HCT116 (cell line): ENCODE measurements around the gene ARHGAP35.

Experiments used
- ATF3 ChIP-seq: IDR thresholded peaks from 2 replicates; pipeline ENCODE4 v1.6.1; 2012
- CBX3 ChIP-seq: IDR thresholded peaks from 2 replicates; pipeline ENCODE4 v1.6.1; 2012; ENCODE audit warnings: low read depth
- CEBPB ChIP-seq: IDR thresholded peaks from 2 replicates; pipeline ENCODE4 v1.6.1; 2012; ENCODE audit warnings: low read depth
- CTCF ChIP-seq, 3 experiments: fragments of 200-600 bp in 1 of 3; sonication (generic) in 1 of 3; IDR thresholded peaks in 2 of 3; conservative IDR thresholded peaks in 1 of 3; 2 replicates each; pipeline ENCODE4 v1.5.1; 2012 to 2017; ENCODE audit warnings: low read depth in 2 of 3, low read length in 2 of 3, antibody characterized with exemption in 1 of 3, borderline replicate concordance in 1 of 3, control low read depth in 1 of 3, mild to moderate bottlenecking in 1 of 3, mixed read lengths in 1 of 3, mixed run types in 1 of 3, moderate library complexity in 1 of 3; ENCODE audit not compliant: insufficient read depth in 1 of 3
- EGR1 ChIP-seq: IDR thresholded peaks from 2 replicates; pipeline ENCODE4 v1.6.1; 2012; ENCODE audit warnings: low read depth
- EZH2 ChIP-seq: fragments of 200-600 bp; sonication (generic); IDR thresholded peaks from 2 replicates; pipeline ENCODE4 v1.6.1; 2017; ENCODE audit warnings: antibody characterized with exemption, mixed run types
- EZH2phosphoT487 ChIP-seq: fragments of 200-600 bp; IDR thresholded peaks from 2 replicates; pipeline ENCODE4 v1.6.1; 2018; ENCODE audit warnings: antibody characterized with exemption, borderline replicate concordance
- POLR2A ChIP-seq: IDR thresholded peaks from 2 replicates; pipeline ENCODE4 v1.7.0; 2011; ENCODE audit warnings: borderline replicate concordance; ENCODE audit not compliant: insufficient read depth, insufficient read length; ENCODE audit errors: extremely low read depth
- POLR2AphosphoS5 ChIP-seq: IDR thresholded peaks from 2 replicates; pipeline ENCODE4 v1.6.1; 2011; ENCODE audit warnings: mild to moderate bottlenecking, low read depth, low read length, moderate library complexity
- RAD21 ChIP-seq: IDR thresholded peaks from 2 replicates; pipeline ENCODE4 v1.6.1; 2012; ENCODE audit warnings: low read depth, mild to moderate bottlenecking
- REST ChIP-seq: IDR thresholded peaks from 2 replicates; pipeline ENCODE4 v1.6.1; 2012; ENCODE audit warnings: low read depth
- SP1 ChIP-seq: IDR thresholded peaks from 2 replicates; pipeline ENCODE4 v1.6.1; 2012; ENCODE audit warnings: low read depth
- ZBTB33 ChIP-seq: IDR thresholded peaks from 2 replicates; pipeline ENCODE4 v1.6.1; 2011; ENCODE audit warnings: mild to moderate bottlenecking, low read length, moderate library complexity; ENCODE audit not compliant: insufficient replicate concordance; ENCODE audit errors: extremely low read depth
- ZFX ChIP-seq: fragments of 450-650 bp; IDR thresholded peaks from 2 replicates; pipeline ENCODE4 v1.6.1; 2017

GRCh38 chr19:46881092-46881491 is 20.3 kb downstream of the ARHGAP35 start:
- no peak for TF ChIP-seq EZH2
- TF ChIP-seq CTCF (IDR thresholded peaks at IDR 0.05 in 2 of 3, conservative IDR thresholded peaks at IDR 0.05 in 1 of 3; ENCODE audit: borderline replicate concordance in 1 of 3, insufficient read depth in 1 of 3, low read depth in 2 of 3, low read length in 2 of 3), result no peak
- no peak for TF ChIP-seq POLR2AphosphoS5
- TF ChIP-seq POLR2A, result no peak
- no peak for TF ChIP-seq CEBPB
- no peak for TF ChIP-seq ATF3
- no peak for TF ChIP-seq REST
- TF ChIP-seq CBX3, result no peak
- TF ChIP-seq EZH2phosphoT487, result no peak
- TF ChIP-seq EGR1, result no peak
- no peak for TF ChIP-seq SP1
- TF ChIP-seq RAD21, result no peak
- TF ChIP-seq ZBTB33, result no peak
- no peak for TF ChIP-seq ZFX
